Activated CD8-positive, alpha-beta T cell treated with anti-CD3 and anti-CD28 coated beads, Interleukin-2, amount 10 ng/mL, durations not matched to agents 7 days and 5 days (primary cell): ENCODE results near the gene ENTR1. TPM values are rescaled to one million over a fixed set of nuclear protein-coding genes. Genes with fewer than 3 reads are reported as not detected.
"Not testable (repeated sequence)": the region's sequence is repeated elsewhere in the genome, so short reads cannot be mapped to it uniquely, and the experiment has no call there.

Experiments used
- ATAC-seq: fragments of 150-1000 bp; cut with Tn5 transposase; one replicate; pipeline ENCODE4 v1.10.0; 2021; ENCODE audit warnings: moderate library complexity
- CTCF ChIA-PET: fragments of 350-600 bp; sonication (Branson Sonifier 250); formaldehyde crosslinking; loops from one replicate; lab custom pipeline; 2021; ENCODE audit warnings: antibody characterized with exemption; lab: Charles Lee
- POLR2A ChIA-PET: fragments of 350-600 bp; sonication (Branson Sonifier 250); formaldehyde crosslinking; loops from one replicate; lab custom pipeline; 2021; ENCODE audit warnings: antibody characterized with exemption; lab: Charles Lee
- DNase-seq: peaks from one replicate; pipeline ENCODE4 v3.0.0-alpha.2; 2020
- H3K27ac Mint-ChIP-seq: one replicate; pipeline ENCODE4 v1.8.0; 2021; ENCODE audit warnings: mild to moderate bottlenecking, mixed read lengths
- H3K27me3 Mint-ChIP-seq: one replicate; pipeline ENCODE4 v1.8.0; 2021; ENCODE audit warnings: low read depth, mixed read lengths
- H3K36me3 Mint-ChIP-seq: one replicate; pipeline ENCODE4 v1.8.0; 2021; ENCODE audit warnings: low read depth, mixed read lengths
- H3K4me1 Mint-ChIP-seq: one replicate; pipeline ENCODE4 v1.8.0; 2021; ENCODE audit warnings: low read depth, mixed read lengths
- H3K4me3 Mint-ChIP-seq: one replicate; pipeline ENCODE4 v1.8.0; 2021; ENCODE audit warnings: mild to moderate bottlenecking, mixed read lengths
- H3K9me3 Mint-ChIP-seq: one replicate; pipeline ENCODE4 v1.8.0; 2022; ENCODE audit warnings: mixed read lengths; ENCODE audit not compliant: insufficient read depth
- total RNA-seq, 2 experiments: library from RNA; stranded (reverse); gene quantifications; one replicate each; pipeline ENCODE4 v1.2.3, GENCODE V29; 2021

The ENTR1 gene
- total RNA-seq, 2 experiments from 2014 or later, result 52.8 to 54.3 TPM

DNA sequence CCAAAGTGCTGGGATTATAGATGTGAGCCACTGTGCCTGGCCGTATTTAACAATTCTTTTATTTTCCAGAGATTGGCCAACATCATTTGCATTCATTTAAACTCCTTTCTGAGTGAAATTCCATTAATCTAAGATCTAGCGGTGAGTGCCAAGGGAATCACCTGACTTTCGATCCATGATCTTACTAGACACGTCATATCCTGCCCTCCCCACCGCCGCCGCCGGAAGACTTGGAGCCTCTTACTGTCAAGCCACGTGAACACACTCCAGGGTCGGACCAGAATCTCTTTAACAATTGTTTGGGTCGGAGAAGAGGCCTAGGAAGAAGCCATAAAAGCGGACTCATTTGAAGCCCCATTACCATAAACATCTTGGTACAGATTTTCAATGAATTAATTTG is 16.4 kb upstream of the ENTR1 start:
- no peaks in the 10 kb centered on the region for H3K27me3 Mint-ChIP-seq
- DNase-seq, result no peak
- ChIA-PET POLR2A (no interaction called here), CTCF (no interaction called here)
- no peak for ATAC-seq
- H3K27ac Mint-ChIP-seq, result no peak overlapping the region
- no peaks in the 10 kb centered on the region for H3K9me3 Mint-ChIP-seq
- no peak overlapping the region for H3K4me3 Mint-ChIP-seq
- peaks cover 3% of the 10 kb centered on the region for H3K4me1 Mint-ChIP-seq
- H3K36me3 Mint-ChIP-seq, result peaks cover 33% of the 10 kb centered on the region

- CTCF ChIA-PET, DNase-seq, H3K4me1 Mint-ChIP-seq, H3K9me3 Mint-ChIP-seq, ATAC-seq, H3K27ac Mint-ChIP-seq, H3K4me3 Mint-ChIP-seq, H3K27me3 Mint-ChIP-seq: not testable (repeated sequence)
- peaks cover 34% of the 10 kb centered on the region for H3K36me3 Mint-ChIP-seq
- POLR2A ChIA-PET, result interaction anchor here (0.6 to 1.5 kb wide), 5 partner anchors 11 to 1149 kb away, joined by 3 to 5 read pairs (median 4); no protein-coding TSS in a partner anchor
These were observed 15.0 kb upstream of the ENTR1 start for GRCh38 chr9:136425367-136425766.

- H3K27ac Mint-ChIP-seq, result no peak overlapping the region
- peaks cover 35% of the 10 kb centered on the region for H3K36me3 Mint-ChIP-seq
- H3K27me3 Mint-ChIP-seq, result no peaks in the 10 kb centered on the region
- POLR2A ChIA-PET, result interaction anchor here (0.6 to 1.5 kb wide), 4 partner anchors 11 to 1150 kb away, joined by 3 to 5 read pairs (median 4); no protein-coding TSS in a partner anchor
- H3K4me1 Mint-ChIP-seq, result peaks cover 3% of the 10 kb centered on the region
- H3K9me3 Mint-ChIP-seq, result no peaks in the 10 kb centered on the region
- no peak for DNase-seq
- ATAC-seq, result no peak
- no peak overlapping the region for H3K4me3 Mint-ChIP-seq
- CTCF ChIA-PET, result interaction anchor here (0.6 to 1.4 kb wide), 3 partner anchors 23 to 29 kb away, joined by 3 to 4 read pairs (median 3); no protein-coding TSS in a partner anchor
These were observed 14.4 kb upstream of the ENTR1 start for GRCh38 chr9:136424750-136425362.

DNA sequence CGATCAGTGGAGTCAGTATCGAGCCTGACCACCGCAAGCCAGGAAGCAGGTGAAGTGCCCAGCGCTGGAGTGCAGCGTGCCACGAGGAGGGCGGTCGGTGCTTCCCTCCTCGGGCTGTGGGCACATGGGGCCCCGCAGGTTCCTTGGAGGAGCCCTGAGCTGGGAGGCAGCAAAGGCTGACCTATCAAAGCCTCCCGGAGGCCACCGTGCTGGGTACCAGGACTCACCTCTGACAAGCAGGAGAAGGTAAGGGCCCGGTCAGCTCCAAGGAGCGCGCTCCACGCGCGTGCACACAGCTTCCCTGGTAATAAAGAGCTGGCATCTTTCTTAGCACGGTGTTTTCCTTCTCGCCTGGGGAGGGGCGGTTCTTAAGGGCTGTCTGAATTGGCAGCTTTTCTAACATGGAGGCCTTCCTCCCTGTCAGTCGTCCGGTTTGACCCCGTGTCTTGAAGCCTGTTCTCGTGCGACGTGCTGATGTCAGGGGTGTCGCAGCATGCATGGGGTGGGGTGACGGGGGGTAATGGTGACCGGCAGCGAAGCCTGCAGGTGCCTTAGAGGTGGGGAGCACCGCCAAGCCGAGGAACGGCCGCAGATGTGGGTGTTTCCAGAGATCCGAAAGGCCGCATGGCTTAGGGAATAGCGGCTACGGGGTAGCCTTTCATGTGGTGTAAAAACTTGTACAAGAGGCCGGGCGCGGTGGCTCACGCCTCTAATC is 13.2 kb upstream of the ENTR1 start:
- H3K4me1 Mint-ChIP-seq, result peaks cover 3% of the 10 kb centered on the region
- ATAC-seq (no peak), DNase-seq (no peak)
- H3K9me3 Mint-ChIP-seq, result no peaks in the 10 kb centered on the region
- no peak overlapping the region for H3K4me3 Mint-ChIP-seq
- POLR2A ChIA-PET, result interaction anchor here (1.1 kb wide), 1 partner anchor 9 kb away, joined by 3 read pairs; no protein-coding TSS in a partner anchor
- H3K27ac Mint-ChIP-seq, result no peak overlapping the region
- peaks cover 38% of the 10 kb centered on the region for H3K36me3 Mint-ChIP-seq
- no peaks in the 10 kb centered on the region for H3K27me3 Mint-ChIP-seq
- CTCF ChIA-PET, result interaction anchor here (1.2 to 1.4 kb wide), 2 partner anchors 23 to 30 kb away, joined by 3 to 4 read pairs; no protein-coding TSS in a partner anchor

DNA sequence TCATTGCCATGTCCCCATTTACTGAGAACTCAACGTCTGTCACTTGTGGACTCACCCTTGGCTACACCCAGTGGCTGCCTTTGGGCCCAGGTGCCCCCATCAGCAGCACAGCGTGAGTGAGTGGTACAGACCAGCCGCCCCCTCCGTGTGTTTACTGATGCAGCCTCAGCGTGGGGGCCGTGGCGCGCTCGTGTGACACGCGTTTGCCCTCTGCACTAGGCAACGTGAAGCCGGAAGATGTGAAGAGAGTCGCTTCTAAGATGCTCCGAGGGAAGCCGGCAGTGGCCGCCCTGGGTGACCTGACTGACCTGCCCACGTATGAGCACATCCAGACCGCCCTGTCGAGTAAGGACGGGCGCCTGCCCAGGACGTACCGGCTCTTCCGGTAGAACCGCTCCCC is 12.5 kb upstream of the ENTR1 start:
- peaks cover 3% of the 10 kb centered on the region for H3K4me1 Mint-ChIP-seq
- no peaks in the 10 kb centered on the region for H3K27me3 Mint-ChIP-seq
- H3K9me3 Mint-ChIP-seq, result no peaks in the 10 kb centered on the region
- peaks cover 39% of the 10 kb centered on the region for H3K36me3 Mint-ChIP-seq
- no peak for DNase-seq
- CTCF ChIA-PET, result no interaction called here
- ATAC-seq, result no peak
- no peak overlapping the region for H3K27ac Mint-ChIP-seq
- POLR2A ChIA-PET, result interaction anchor here (1.0 to 1.1 kb wide), 2 partner anchors 10 to 40 kb away, joined by 3 read pairs; no protein-coding TSS in a partner anchor
- no peak overlapping the region for H3K4me3 Mint-ChIP-seq

GRCh38 chr9:136421791-136422190 is 11.4 kb upstream of the ENTR1 start:
- ChIA-PET CTCF (no interaction called here), POLR2A (no interaction called here)
- no peaks in the 10 kb centered on the region for H3K27me3 Mint-ChIP-seq
- H3K27ac Mint-ChIP-seq, result no peak overlapping the region
- no peak overlapping the region for H3K4me3 Mint-ChIP-seq
- ATAC-seq (no peak), DNase-seq (no peak)
- H3K9me3 Mint-ChIP-seq, result no peaks in the 10 kb centered on the region
- peaks cover 3% of the 10 kb centered on the region for H3K4me1 Mint-ChIP-seq
- H3K36me3 Mint-ChIP-seq, result peaks cover 45% of the 10 kb centered on the region

DNA sequence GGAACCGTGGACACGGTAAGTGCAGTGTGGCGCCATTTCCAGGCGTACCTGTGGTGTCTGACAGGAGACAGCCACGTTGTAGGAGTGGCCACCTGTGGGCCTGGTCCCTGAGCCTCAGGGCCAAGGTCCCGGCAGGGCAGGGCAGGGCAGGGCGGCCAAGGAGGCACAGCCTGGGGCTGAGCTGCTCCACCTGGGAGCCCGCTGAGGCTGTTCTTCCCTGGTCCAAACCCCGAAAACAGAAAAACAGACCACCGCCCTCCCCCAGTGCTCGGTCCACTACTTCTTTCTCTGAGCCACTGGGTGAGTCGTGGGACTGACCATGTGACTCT is 8.6 kb upstream of the ENTR1 start:
- ChIA-PET CTCF (interaction anchor here (1.2 kb wide), 1 partner anchor 15 kb away, joined by 3 read pairs; no protein-coding TSS in a partner anchor), POLR2A (interaction anchor here (0.6 to 1.2 kb wide), 2 partner anchors 9 to 90 kb away, joined by 4 to 5 read pairs; partner anchors contain the start of genes ENTR1 and PMPCA)
- peaks cover 49% of the 10 kb centered on the region for H3K36me3 Mint-ChIP-seq
- DNase-seq (no peak), ATAC-seq (no peak)
- H3K4me1 Mint-ChIP-seq, result no peaks in the 10 kb centered on the region
- no peak overlapping the region for H3K4me3 Mint-ChIP-seq
- H3K27me3 Mint-ChIP-seq, result no peaks in the 10 kb centered on the region
- no peaks in the 10 kb centered on the region for H3K9me3 Mint-ChIP-seq
- H3K27ac Mint-ChIP-seq, result no peak overlapping the region

DNA sequence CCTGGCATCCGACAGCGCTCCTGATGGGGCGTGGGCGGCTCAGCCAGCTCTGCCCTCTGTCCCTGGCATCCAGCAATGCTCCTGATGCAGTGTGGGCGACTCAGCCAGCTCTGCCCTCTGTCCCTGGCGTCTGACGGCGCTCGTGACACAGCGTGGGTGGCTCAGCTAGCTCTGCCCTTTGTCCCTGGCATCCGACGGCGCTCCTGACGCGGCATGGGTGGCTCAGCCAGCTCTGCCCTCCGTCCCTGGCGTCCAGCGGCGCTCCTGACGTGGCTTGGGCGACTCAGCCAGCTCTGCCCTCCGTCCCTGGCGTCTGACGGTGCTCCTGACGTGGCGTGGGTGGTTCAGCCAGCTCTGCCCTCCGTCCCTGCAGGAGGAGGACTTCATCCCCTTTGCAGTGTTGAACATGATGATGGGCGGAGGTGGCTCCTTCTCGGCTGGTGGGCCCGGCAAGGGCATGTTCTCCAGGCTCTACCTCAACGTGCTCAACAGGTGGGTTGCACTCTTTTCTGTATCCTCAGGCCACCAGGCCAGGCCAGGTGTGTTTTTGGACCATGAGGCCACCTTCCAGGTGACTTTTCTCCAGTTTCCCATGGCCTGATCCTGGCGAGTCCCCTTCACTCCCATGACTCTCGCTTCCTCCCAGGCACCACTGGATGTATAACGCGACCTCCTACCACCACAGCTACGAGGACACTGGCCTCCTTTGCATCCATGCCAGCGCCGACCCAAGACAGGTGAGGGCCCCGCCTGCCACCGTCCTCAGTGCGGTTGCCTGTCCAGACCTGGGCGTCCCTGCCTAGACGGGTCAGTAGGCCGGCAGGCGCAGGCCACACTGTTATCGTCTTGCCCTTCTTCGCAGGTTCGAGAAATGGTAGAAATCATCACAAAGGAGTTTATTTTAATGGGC is 8.0 kb upstream of the ENTR1 start:
- ChIA-PET POLR2A (interaction anchor here (0.7 to 1.2 kb wide), 2 partner anchors 9 to 11 kb away, joined by 4 to 5 read pairs; partner anchors contain the start of genes ENTR1 and PMPCA), CTCF (no interaction called here)
- no peak overlapping the region for H3K27ac Mint-ChIP-seq
- H3K9me3 Mint-ChIP-seq, result no peaks in the 10 kb centered on the region
- no peaks in the 10 kb centered on the region for H3K27me3 Mint-ChIP-seq
- ATAC-seq (no peak), DNase-seq (no peak)
- H3K4me3 Mint-ChIP-seq, result no peak overlapping the region
- peaks cover 50% of the 10 kb centered on the region for H3K36me3 Mint-ChIP-seq
- peaks cover 3% of the 10 kb centered on the region for H3K4me1 Mint-ChIP-seq

DNA sequence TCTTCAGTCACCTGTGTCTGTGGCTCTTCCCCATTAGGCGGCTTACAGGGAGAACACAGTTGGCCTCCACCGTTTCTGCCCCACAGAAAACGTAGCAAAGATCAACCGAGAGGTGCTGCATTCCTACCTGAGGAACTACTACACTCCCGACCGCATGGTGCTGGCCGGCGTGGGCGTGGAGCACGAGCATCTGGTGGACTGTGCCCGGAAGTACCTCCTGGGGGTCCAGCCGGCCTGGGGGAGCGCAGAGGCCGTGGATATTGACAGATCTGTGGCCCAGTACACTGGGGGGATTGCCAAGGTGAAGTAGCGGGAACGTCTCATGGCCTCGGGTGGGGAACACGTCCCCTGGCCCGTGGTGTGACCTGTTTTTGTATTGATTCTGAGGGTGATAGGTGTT is 6.5 kb upstream of the ENTR1 start:
- Mint-ChIP-seq H3K4me3 (no peak overlapping the region), H3K27me3 (no peaks in the 10 kb centered on the region), H3K9me3 (no peaks in the 10 kb centered on the region), H3K36me3 (peaks cover 50% of the 10 kb centered on the region), H3K27ac (no peak overlapping the region), H3K4me1 (peaks cover 11% of the 10 kb centered on the region)
- POLR2A ChIA-PET, result no interaction called here
- no peak for ATAC-seq
- no peak for DNase-seq
- CTCF ChIA-PET, result no interaction called here

DNA sequence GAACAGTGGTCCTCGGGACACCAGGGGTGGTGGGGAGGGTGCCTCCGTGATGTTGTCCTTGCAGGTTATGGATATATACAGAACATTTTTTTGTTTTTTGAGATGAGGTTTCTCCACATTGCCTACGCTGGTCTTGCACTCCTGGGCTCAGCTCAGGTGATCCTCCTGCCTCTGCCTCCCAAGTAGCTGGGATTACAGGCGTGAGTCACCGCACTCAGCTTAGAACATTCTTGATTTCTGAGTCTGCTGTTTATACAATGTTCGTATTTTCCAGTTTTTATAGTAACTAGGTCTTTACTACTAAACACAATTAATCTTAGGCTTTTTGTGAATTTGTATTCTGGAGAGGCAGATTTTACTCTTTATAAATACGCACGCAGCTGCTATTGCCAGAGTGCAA is 6.0 kb upstream of the ENTR1 start:
- DNase-seq (no peak), ATAC-seq (no peak)
- Mint-ChIP-seq H3K4me1 (peaks cover 16% of the 10 kb centered on the region), H3K27me3 (no peaks in the 10 kb centered on the region), H3K36me3 (peaks cover 49% of the 10 kb centered on the region), H3K27ac (no peak overlapping the region), H3K9me3 (no peaks in the 10 kb centered on the region), H3K4me3 (no peak overlapping the region)
- POLR2A ChIA-PET, result no interaction called here
- CTCF ChIA-PET, result no interaction called here

DNA sequence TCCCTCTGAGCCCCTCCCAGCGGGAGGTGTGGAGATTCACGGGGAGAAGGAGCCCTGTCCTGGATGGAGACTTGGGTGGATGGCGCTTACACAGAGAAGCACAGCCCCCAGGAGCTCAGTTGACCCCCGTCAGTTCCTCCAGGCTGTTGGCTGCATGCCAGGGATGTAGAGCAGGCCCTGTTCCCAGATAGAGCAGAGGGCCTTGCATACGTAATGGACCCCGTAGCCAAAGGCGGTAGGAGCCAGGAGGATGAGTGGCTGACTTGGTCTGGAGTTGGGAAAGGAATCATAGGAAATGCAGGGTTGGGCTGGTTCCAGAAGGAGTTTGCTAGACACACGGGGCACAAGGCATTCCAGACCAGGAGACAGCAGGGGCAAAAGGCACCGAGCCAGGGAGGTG is 2.5 kb upstream of the ENTR1 start:
- DNase-seq (no peak), ATAC-seq (no peak)
- Mint-ChIP-seq H3K4me3 (no peak overlapping the region), H3K27me3 (no peaks in the 10 kb centered on the region), H3K27ac (no peak overlapping the region), H3K36me3 (peaks cover 49% of the 10 kb centered on the region), H3K9me3 (no peaks in the 10 kb centered on the region), H3K4me1 (peaks cover 41% of the 10 kb centered on the region)
- ChIA-PET CTCF (no interaction called here), POLR2A (no interaction called here)
